GM12878 (cell line): ENCODE results near the gene UQCC5. TPM values are rescaled to one million over a fixed set of nuclear protein-coding genes. Genes with fewer than 3 reads are reported as not detected.
"Not testable (repeated sequence)": the region's sequence is repeated elsewhere in the genome, so short reads cannot be mapped to it uniquely, and the experiment has no call there.

Experiments
- ATAC-seq: fragments of 200-7000 bp; cut with Tn5 transposase; 3 replicates; pipeline ENCODE4 v1.9.1; 2020; ENCODE audit warnings: mild to moderate bottlenecking, moderate library complexity
- BruUV-seq: library from RNA; stranded (reverse); fragments of 400-500 nt; replicated peaks from 2 replicates; lab custom pipeline; 2021; lab: Mats Ljungman, UMichigan
- CTCF ChIA-PET: fragments of 300-600 bp; sonication (Branson Sonifier 250); formaldehyde crosslinking; extraction: SDS; loops from one replicate; lab custom pipeline; 2021; ENCODE audit warnings: inconsistent platforms; lab: Yijun Ruan, JAX
- POLR2A ChIA-PET: fragments of 350-600 bp; formaldehyde crosslinking; extraction: SDS; loops from one replicate; lab custom pipeline; 2021; ENCODE audit warnings: inconsistent platforms; lab: Charles Lee
- RAD21 ChIA-PET: fragments of 300-600 bp; sonication (Branson Sonifier 250); formaldehyde crosslinking; loops from one replicate; lab custom pipeline; 2023; ENCODE audit warnings: antibody characterized with exemption; ENCODE audit not compliant: unreplicated experiment; lab: Charles Lee
- SMC1A ChIA-PET: fragments of 300-600 bp; sonication (Branson Sonifier 250); formaldehyde crosslinking; loops from one replicate; lab custom pipeline; 2023; ENCODE audit not compliant: unreplicated experiment, uncharacterized antibody; lab: Charles Lee
- DNase-seq: peaks from one replicate; pipeline ENCODE4 v3.0.0-alpha.2; 2011; ENCODE audit warnings: low read depth, low spot score
- FAIRE-seq: peaks from 3 replicates; lab custom pipeline; 2011; peaks lifted over from hg19 to GRCh38; lab: Jason Lieb, UNC
- H2AFZ ChIP-seq: 2 replicates; pipeline ENCODE4 v1.6.0; 2011; ENCODE audit warnings: low read depth, low read length, control low read depth; ENCODE audit not compliant: control insufficient read depth
- H3K27ac ChIP-seq: 2 replicates; pipeline ENCODE4 v1.5.1; 2011; ENCODE audit warnings: control low read depth; ENCODE audit not compliant: control insufficient read depth, insufficient read depth
- H3K27me3 ChIP-seq, 2 experiments: replicated peaks in 1 of 2; 2 replicates each; pipeline versions ENCODE4 v1.6.0 to v1.6.1; 2011; ENCODE audit warnings: low read length in 1 of 2; ENCODE audit not compliant: control insufficient read depth in 2 of 2, insufficient read depth in 2 of 2
- H3K36me3 ChIP-seq, 2 experiments: 2 replicates each; pipeline ENCODE4 v1.5.1; 2011; ENCODE audit warnings: low read length in 1 of 2; ENCODE audit not compliant: control insufficient read depth in 2 of 2, insufficient read depth in 2 of 2
- H3K4me1 ChIP-seq: 2 replicates; pipeline ENCODE4 v1.6.1; 2011; ENCODE audit warnings: mild to moderate bottlenecking, low read length, moderate library complexity, mixed read lengths; ENCODE audit not compliant: control insufficient read depth, insufficient read depth
- H3K4me2 ChIP-seq: 2 replicates; pipeline ENCODE4 v1.6.0; 2011; ENCODE audit warnings: control low read depth; ENCODE audit not compliant: control insufficient read depth, insufficient read depth
- H3K4me3 ChIP-seq: fragments of 200-600 bp; sonication (generic); 2 replicates; pipeline ENCODE4 v1.5.1; 2016
- H3K79me2 ChIP-seq: 2 replicates; pipeline ENCODE4 v1.6.0; 2011; ENCODE audit warnings: low read length; ENCODE audit not compliant: control insufficient read depth, insufficient read depth
- H3K9ac ChIP-seq: 2 replicates; pipeline ENCODE4 v1.8.0; 2011; ENCODE audit warnings: low read length, control low read depth, mixed read lengths; ENCODE audit not compliant: control insufficient read depth, insufficient read depth
- H3K9me3 ChIP-seq: replicated peaks from 3 replicates; pipeline ENCODE4 v1.5.1; 2011; ENCODE audit warnings: mild to moderate bottlenecking, low read length; ENCODE audit not compliant: control insufficient read depth, insufficient read depth
- H4K20me1 ChIP-seq: 2 replicates; pipeline ENCODE4 v1.6.0; 2011; ENCODE audit not compliant: control insufficient read depth, insufficient read depth
- CREB1 ChIP-seq: IDR thresholded peaks from 2 replicates; pipeline ENCODE4 v1.6.1; 2012; ENCODE audit warnings: low read depth, mild to moderate bottlenecking, inconsistent platforms
- HDGF ChIP-seq: fragments of 450-650 bp; IDR thresholded peaks from 2 replicates; pipeline ENCODE4 v1.6.1; 2016; ENCODE audit warnings: antibody characterized with exemption
- LARP7 ChIP-seq: fragments of 450-650 bp; IDR thresholded peaks from 2 replicates; pipeline ENCODE4 v1.6.1; 2017; ENCODE audit warnings: mild to moderate bottlenecking
- NFYA ChIP-seq: IDR thresholded peaks from 2 replicates; pipeline ENCODE4 v1.6.1; 2011; ENCODE audit warnings: low read depth, mild to moderate bottlenecking, low read length, improper control_type of control experiment, borderline replicate concordance
- NR2F1 ChIP-seq: fragments of 450-650 bp; conservative IDR thresholded peaks from 2 replicates; pipeline ENCODE4 v1.6.1; 2017; ENCODE audit warnings: mild to moderate bottlenecking
- POLR2AphosphoS5 ChIP-seq: IDR thresholded peaks from 2 replicates; pipeline ENCODE4 v1.6.1; 2011; ENCODE audit warnings: mild to moderate bottlenecking, low read length, inconsistent platforms
- SREBF1 ChIP-seq: IDR thresholded peaks from 2 replicates; pipeline ENCODE4 v1.6.1; 2012; ENCODE audit warnings: mild to moderate bottlenecking, low read length
- SRF ChIP-seq, 2 experiments: IDR thresholded peaks; 2 replicates each; pipeline ENCODE4 v1.6.1; 2011; ENCODE audit warnings: low read depth in 2 of 2, low read length in 2 of 2, mild to moderate bottlenecking in 1 of 2, moderate library complexity in 1 of 2
- TCF3 ChIP-seq: IDR thresholded peaks from 2 replicates; pipeline ENCODE4 v1.6.1; 2012; ENCODE audit warnings: low read depth, mild to moderate bottlenecking, low read length, borderline replicate concordance; ENCODE audit not compliant: insufficient read depth
- ZNF274 ChIP-seq: IDR thresholded peaks from one replicate; pipeline ENCODE4 v1.8.0; 2011; ENCODE audit not compliant: insufficient read length, insufficient read depth
- WGBS: methylation state at CpG from one replicate; pipeline ENCODE4 v1.1.6; 2016; ENCODE audit warnings: low lambda C conversion rate; ENCODE audit not compliant: insufficient replicate concordance, insufficient coverage; ENCODE audit errors: missing lambda C conversion rate; 5-methylcytosine and 5-hydroxymethylcytosine counted together
- in situ Hi-C: fragments of 300-500 bp; cut with MboI; formaldehyde crosslinking; loops from 9 replicates; pipeline ENCODE4 v1.14.3; 2018; ENCODE audit warnings: mixed read lengths
- intact Hi-C: fragments of 100-400 bp; cut with micrococcal nuclease; formaldehyde crosslinking; loops from one replicate; pipeline ENCODE4 v1.14.2; 2022; ENCODE audit not compliant: unreplicated experiment
- polyA plus RNA-seq, 11 experiments: library from polyadenylated mRNA; depleted of rRNA in 4 of 11; unstranded in 6 of 11; stranded (reverse) in 5 of 11; fragments of >200 nt; fragmentation: Nextera tagmentation in 4 of 11; fragmentation: Illumina TruSeq in 1 of 11; extraction: Ambion mirVana in 4 of 11; extraction: Trizol in 1 of 11; gene quantifications; 1 replicate in 1 of 11; 2 replicates in 10 of 11; pipeline versions ENCODE4 v1.2.1 to v1.2.3, GENCODE V29; 2011 to 2016; ENCODE audit warnings: inconsistent platforms in 2 of 11, missing spikeins in 2 of 11, low read depth in 1 of 11
- total RNA-seq, 4 experiments: library from RNA; depleted of rRNA in 3 of 4; stranded (reverse); fragments of >200 nt in 3 of 4; fragmentation: Illumina TruSeq in 1 of 4; extraction: Trizol in 1 of 4; gene quantifications; 2 replicates each; pipeline versions ENCODE4 v1.2.1 to v1.2.3, GENCODE V29; 2013 to 2021
- TF ChIP-seq, protein P1 (sequence below): IDR thresholded peaks from 2 replicates; pipeline ENCODE4 v1.6.1; 2011; ENCODE audit warnings: mild to moderate bottlenecking, low read depth, low read length, moderate library complexity; ENCODE audit not compliant: insufficient replicate concordance
- TF ChIP-seq, protein P2 (sequence below): fragments of 450-650 bp; formaldehyde crosslinking; IDR thresholded peaks from 2 replicates; pipeline ENCODE4 v1.5.0; 2022; ENCODE audit warnings: mild to moderate bottlenecking, missing genetic modification characterization

UQCC5 gene
- total and polyA plus RNA-seq, 10 of the 15 experiments (the other 5 are each of a cell fraction or from before 2014, with no cell fraction given), result 15.1 to 84.8 (median 28.0) TPM

DNA sequence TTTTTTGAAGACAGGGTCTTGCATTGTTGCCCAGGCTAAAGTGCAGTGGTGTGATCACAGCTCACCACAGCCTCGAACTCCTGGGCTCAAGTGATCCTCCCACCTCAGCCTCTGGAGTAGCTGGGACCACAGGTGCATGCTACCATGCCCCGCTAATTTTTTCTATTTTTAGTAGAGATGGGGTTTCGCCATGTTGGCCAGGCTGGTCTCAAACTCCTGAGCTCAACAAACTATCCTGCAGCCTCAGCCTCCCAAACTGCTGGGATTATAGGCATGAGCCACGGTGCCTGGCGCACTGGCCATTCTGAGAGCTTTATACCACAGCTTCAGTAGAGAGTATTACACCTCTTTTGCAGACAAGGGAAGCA lies 9.8 kb upstream of the UQCC5 start:
- H3K4me2 ChIP-seq, RAD21 ChIA-PET, H3K4me1 ChIP-seq, BruUV-seq, CTCF ChIA-PET, SMC1A ChIA-PET, intact Hi-C loops, H2AFZ ChIP-seq, H3K27ac ChIP-seq, H3K9ac ChIP-seq, H3K4me3 ChIP-seq, in situ Hi-C loops, H3K27me3 ChIP-seq, H3K9me3 ChIP-seq, DNase-seq, ATAC-seq, FAIRE-seq, H3K79me2 ChIP-seq, H4K20me1 ChIP-seq: not testable (repeated sequence)
- H3K36me3 ChIP-seq, result peaks cover 0 to 15% of the 10 kb centered on the region in 2 experiments; a peak in 2 of 4 replicates
- POLR2A ChIA-PET, result interaction anchor here (1.3 kb wide), 1 partner anchor 9 kb away, joined by 3 read pairs; the partner anchor contains the start of gene UQCC5
- WGBS, result 89% methylated on average over 5 of the region's 5 CpGs

DNA sequence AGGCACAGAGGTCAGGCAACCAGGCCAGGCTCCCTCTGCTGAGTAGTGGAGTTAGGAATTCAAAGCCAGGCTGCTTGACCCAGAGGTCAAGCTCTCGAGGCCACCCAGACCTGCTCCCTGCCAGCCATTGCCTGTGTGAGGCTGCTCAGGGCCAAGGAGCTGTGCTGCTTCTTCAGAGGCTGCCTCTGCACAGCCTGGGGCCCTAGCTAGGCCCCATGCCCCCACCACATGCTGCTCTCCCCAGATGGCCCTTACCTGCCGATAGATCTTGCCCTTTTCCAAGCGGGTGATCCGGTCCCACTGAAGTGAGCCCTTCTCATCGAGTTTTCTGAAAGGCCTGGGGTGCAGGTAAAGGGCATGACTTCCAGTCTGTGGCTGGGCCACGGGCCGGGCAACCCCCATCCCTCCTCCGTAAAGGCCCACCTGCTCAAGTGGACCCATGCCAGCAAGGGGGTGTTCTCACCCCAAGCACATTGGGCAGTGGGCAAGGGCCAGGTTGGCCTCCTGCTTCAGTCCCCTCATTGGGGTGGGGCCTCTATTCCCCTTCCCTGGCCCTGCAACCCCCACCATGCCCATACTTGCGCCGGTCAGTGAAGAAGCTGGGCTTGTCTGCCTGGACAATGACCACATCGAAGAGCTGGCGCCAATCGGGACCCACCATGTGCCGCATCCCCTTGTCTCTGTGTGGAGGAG lies 9.2 kb upstream of the UQCC5 start:
- H3K79me2 ChIP-seq, result peaks cover 15% of the 10 kb centered on the region
- ATAC-seq (no peak), DNase-seq (no peak), FAIRE-seq (no peak)
- H3K27me3 ChIP-seq, result no peaks in the 10 kb centered on the region
- peaks cover 6% of the 10 kb centered on the region for H3K4me1 ChIP-seq
- no peak overlapping the region for H3K4me2 ChIP-seq
- SMC1A ChIA-PET, result no interaction called here
- RAD21 ChIA-PET, result no interaction called here
- in situ Hi-C loops (no loop called here), intact Hi-C loops (no loop called here)
- BruUV-seq, result no TSS peak
- H3K9me3 ChIP-seq, result no peaks in the 10 kb centered on the region
- H3K9ac ChIP-seq, result no peak overlapping the region
- CTCF ChIA-PET, result no interaction called here
- no peak overlapping the region for H2AFZ ChIP-seq
- WGBS, result 97% methylated on average over 14 of the region's 14 CpGs
- peaks cover 0 to 15% of the 10 kb centered on the region in 2 experiments; a peak in 2 of 4 replicates for H3K36me3 ChIP-seq
- no peak overlapping the region for H3K4me3 ChIP-seq
- H4K20me1 ChIP-seq, result no peaks in the 10 kb centered on the region
- POLR2A ChIA-PET, result interaction anchor here (0.6 to 1.3 kb wide), 2 partner anchors 9 to 40 kb away, joined by 3 to 5 read pairs; partner anchors contain the start of gene UQCC5
- no peak overlapping the region for H3K27ac ChIP-seq
- TF ChIP-seq TCF3 (no peak), NR2F1 (no peak), NFYA (no peak), CREB1 (no peak), SRF (IDR thresholded peaks at IDR 0.05; ENCODE audit: low read depth in 2 of 2, low read length in 2 of 2) (no peak), SREBF1 (no peak), LARP7 (no peak), POLR2AphosphoS5 (no peak), HDGF (no peak), ZNF274 (no peak)
- TF ChIP-seq, protein P1, sequence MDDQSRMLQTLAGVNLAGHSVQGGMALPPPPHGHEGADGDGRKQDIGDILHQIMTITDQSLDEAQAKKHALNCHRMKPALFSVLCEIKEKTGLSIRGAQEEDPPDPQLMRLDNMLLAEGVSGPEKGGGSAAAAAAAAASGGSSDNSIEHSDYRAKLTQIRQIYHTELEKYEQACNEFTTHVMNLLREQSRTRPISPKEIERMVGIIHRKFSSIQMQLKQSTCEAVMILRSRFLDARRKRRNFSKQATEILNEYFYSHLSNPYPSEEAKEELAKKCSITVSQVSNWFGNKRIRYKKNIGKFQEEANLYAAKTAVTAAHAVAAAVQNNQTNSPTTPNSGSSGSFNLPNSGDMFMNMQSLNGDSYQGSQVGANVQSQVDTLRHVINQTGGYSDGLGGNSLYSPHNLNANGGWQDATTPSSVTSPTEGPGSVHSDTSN, result no peak
- TF ChIP-seq, protein P2, sequence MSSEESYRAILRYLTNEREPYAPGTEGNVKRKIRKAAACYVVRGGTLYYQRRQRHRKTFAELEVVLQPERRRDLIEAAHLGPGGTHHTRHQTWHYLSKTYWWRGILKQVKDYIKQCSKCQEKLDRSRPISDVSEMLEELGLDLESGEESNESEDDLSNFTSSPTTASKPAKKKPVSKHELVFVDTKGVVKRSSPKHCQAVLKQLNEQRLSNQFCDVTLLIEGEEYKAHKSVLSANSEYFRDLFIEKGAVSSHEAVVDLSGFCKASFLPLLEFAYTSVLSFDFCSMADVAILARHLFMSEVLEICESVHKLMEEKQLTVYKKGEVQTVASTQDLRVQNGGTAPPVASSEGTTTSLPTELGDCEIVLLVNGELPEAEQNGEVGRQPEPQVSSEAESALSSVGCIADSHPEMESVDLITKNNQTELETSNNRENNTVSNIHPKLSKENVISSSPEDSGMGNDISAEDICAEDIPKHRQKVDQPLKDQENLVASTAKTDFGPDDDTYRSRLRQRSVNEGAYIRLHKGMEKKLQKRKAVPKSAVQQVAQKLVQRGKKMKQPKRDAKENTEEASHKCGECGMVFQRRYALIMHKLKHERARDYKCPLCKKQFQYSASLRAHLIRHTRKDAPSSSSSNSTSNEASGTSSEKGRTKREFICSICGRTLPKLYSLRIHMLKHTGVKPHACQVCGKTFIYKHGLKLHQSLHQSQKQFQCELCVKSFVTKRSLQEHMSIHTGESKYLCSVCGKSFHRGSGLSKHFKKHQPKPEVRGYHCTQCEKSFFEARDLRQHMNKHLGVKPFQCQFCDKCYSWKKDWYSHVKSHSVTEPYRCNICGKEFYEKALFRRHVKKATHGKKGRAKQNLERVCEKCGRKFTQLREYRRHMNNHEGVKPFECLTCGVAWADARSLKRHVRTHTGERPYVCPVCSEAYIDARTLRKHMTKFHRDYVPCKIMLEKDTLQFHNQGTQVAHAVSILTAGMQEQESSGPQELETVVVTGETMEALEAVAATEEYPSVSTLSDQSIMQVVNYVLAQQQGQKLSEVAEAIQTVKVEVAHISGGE (CRISPR knock-in tag), result no peak
